ENCODE measurements around the gene HOXA11.

GRCh38 chr7:27164367-27165088, 20.5 kb downstream of the HOXA11 start:
- TF ChIP-seq POLR2AphosphoS5 (IDR thresholded peaks at IDR 0.05) (no peak), EZH2 (IDR thresholded peaks at IDR 0.05; ENCODE audit: borderline replicate concordance, insufficient read depth, low read length, poor library complexity, severe bottlenecking) (no peak), CTCF (IDR thresholded peaks at IDR 0.05; ENCODE audit: poor library complexity, severe bottlenecking) (no peak), EP300 (conservative IDR thresholded peaks at IDR 0.05; ENCODE audit: poor library complexity, severe bottlenecking) (no peak), TAF1 (IDR thresholded peaks at IDR 0.05; ENCODE audit: low read depth) (no peak), REST (IDR thresholded peaks at IDR 0.05; ENCODE audit: borderline replicate concordance) (no peak), RAD21 (conservative IDR thresholded peaks at IDR 0.05) (no peak)
